ENCODE measurements around the gene RPL29.

The RPL29 gene

DNA sequence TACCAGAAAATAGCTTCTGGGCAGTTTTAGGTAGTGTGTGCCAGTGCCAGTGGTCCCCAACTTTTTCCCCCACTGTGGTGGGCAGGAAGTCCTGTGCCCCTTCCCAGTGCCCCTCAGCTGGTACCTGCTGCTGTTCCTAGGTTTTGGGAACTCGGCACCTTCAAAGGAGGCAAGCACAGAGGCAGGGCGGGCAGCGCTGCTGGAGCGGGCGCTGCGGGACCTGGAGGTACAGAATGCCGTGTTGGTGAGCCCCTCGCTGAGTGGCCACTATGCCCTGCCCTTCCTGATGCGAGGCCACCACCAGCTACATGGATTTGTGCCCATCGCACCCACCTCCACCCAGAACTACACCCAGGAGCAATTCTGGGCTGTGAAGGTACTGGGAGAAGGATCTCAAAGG, 15.4 kb downstream of the RPL29 start:
- DNase-seq, result no peak

GRCh38 chr3:51978143-51978502, 17.6 kb downstream of the RPL29 start:
- DNase-seq, result no peak

- DNase-seq, result peak; percentile 59
These were observed 18.1 kb downstream of the RPL29 start for GRCh38 chr3:51977446-51978142.

DNA sequence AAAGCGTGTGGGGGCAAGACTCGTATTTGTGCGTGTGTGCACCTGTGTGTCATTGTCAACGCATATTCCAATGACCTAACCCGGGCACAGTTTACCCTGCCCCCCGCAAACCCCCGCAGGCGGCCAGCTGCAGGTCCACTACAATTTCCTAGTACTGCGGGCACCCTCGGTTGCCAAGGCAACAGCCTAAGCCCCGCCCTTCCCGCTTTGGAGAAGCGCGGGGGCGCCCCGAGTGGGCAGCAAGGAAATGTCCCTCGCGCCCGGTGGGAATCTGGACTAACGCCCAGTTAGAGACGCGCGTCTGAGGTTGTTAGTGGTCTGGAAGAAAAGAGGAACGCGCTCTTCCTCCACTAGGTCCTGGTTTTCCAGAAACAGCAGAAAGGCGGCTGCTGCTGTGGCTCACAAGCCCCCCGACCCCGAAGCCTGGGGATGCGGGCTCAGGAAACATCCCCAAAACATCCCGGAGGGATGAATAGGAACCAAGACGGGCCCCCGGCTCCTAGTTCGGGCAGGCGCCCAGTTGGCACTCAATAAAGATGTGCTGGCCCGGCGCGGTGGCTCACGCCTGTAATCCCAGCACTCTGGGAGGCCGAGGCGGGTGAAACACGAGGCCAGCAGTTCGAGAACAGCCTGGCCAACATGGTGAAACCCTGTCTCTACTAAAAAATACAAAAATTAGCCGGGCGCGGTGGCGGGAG, 19.7 kb downstream of the RPL29 start:
- DNase-seq, result peak; percentile 47

DNA sequence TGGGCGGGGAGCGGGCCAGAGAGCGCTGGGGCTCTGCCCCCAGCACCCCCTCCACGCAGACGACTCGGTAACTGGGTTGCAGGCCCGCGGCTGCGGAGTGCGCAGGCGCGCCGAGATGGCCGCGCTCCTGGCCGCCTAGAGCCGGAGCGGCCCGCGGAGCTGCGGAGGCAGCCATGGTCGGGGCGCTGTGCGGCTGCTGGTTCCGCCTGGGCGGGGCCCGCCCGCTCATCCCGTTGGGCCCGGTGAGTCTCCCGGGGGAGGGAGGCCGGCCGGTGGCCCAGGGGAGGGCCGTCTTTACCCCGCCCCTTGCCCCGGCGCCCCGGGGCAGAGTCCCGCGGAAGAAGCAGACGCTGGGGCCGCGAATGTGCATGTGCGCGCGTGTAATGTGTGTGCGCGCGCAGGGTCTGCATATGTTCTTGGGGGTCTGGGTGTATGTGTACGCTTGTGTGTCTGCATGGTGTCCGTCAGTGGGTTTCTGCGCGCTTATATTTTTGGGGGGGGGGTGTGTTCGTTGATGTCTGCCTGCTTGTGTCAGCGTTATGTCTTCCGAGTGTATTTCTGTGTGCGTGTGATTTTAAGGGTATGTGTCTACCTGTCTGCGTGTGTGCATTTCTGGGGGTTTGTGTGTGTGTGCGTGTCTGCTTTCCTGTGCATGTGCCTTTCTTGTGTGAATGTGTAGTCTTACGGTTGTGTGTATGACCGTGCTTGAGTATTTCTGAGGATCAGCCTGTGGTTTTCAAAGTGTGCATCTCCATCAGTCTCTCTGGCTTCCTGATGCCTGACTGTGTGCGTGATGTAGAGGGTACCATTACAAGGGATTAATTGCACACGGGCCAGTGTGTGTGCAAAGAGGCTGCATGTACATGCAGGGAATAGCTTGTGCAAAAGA, 20.5 kb downstream of the RPL29 start, which contains the start of gene ABHD14A:
Gene ABHD14A (plus strand): TSS at position 102 of the 889 bp plus-strand sequence. CDS start 72 bp downstream, at position 174.
- DNase-seq, result peak; percentile 84

GRCh38 chr3:51974277-51974962, 21.3 kb downstream of the RPL29 start:
- DNase-seq, result no peak

DNA sequence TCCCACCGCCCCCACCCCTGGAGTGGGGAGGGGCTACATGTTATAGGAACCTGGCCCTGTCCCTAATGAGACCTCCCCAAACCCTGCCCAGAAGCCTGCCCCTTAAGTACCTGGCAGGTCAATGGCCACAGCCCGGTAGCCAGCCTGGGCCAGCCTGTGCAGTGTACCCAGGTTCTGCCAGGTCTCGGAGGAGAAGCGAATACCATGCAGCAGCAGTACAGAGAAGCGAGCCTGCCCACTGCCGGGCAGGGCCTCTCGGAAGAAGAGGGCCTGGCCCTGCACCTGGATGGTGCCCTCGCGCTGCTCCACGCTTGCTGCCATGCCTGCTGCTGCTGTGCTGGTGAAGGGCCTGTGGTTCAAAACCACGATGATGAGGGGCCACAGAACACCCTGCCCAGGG, 24.3 kb downstream of the RPL29 start:
- no peak for DNase-seq

DNA sequence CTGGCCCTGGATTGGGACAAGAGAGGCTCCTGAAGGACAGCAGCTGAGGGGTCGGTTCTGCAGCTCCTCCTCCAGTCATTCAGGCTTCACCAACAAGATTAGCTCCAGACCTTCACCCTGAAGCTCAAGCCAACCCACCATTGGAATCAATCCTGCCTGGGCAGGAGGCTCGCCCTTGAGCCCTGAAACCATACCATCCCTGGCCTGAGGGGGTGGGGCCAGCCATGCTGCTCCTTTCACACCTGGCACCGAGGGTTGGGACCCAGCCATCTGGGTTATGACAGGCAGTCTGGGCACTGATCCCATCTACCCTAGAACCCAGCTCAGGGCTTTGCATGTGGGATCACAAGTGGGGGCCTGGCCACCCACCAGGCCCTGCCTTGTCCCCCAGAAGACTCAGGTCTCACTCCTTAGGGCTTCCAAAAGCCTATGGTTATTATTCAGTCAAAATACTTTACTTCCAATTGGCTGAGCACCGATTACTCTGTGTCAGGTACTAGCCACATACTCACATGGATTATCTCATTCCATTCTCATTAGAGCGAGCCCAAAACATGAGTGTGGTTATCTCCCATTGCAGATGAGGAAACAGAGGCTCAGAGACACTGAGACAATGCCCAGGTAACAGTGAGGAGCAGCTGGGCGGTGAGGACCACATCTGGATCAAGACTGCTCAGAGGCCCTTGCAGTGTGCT, 24.9 kb downstream of the RPL29 start:
- no peak for DNase-seq

GRCh38 chr3:51969841-51970240, 25.9 kb downstream of the RPL29 start:
- no peak for DNase-seq

DNA sequence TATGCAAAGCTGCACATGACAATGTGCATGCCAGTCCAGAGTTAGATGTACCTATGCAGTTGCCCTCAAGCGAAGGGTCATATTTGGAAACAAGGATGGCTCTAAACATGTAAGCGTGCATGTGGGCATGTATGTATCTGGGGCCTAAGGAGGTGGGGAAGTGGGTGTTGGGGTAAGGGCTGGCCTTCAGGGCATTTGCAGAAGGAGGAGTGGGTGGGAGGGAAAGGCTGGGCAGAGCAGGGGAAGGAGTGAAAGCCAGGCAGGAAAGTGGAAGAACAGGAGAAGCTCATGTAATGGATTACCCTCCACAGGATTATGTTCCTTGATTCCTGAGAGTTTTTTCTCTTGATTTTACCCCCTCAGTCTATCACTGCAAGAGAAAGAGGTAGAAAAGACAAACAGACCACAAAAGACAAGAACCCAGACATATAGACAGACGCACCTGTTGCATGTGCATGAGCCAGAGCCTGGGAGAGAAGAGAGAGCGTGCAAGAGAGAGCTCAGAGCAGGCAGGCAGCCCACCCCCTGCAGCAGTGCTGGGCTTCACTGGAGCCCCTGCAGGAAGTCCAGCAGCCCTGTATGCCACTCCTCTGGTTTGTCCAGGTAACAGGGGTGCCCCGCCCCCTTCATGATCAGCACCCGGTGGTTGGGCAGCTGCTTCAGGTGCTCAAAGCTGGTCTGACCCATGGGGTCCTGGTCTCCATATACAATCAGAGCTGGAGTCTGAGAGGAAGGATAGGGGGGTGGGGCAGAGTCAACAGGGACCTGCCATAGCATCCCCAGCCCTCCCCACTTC, 26.6 kb downstream of the RPL29 start:
- no peak for DNase-seq

GRCh38 chr3:51968170-51968775, 27.4 kb downstream of the RPL29 start:
- no peak for DNase-seq

- DNase-seq, result peak; percentile 49
These were observed 28.1 kb downstream of the RPL29 start, which contains the start of gene PCBP4 for GRCh38 chr3:51967384-51968169. Gene PCBP4 (minus strand): TSS chr3:51967454. CDS start chr3:51961240, 6,214 bp downstream.

DNA sequence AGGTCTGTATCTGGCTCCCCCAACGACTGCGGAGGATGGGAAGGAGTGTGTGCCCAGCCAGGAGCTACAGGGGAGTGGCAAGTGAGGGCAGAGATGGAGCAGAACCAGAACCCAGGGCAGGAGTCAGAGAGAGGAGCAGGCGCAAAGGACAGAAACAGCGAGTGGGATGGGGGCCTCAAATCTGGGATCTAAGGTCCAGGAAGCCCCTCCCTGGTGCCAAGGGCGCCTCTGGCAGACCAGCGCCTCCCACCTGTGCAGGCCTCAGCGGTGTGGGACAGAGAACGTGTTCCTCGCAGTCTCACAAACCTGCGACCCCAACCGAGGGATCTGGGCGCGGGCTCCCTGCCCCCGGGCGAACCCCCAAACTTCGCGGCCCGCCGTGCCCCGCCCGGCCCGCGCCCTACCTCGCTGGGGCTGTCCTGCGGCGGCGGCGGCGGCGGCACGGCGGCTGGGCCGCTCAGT, 28.7 kb downstream of the RPL29 start:
- no peak for DNase-seq

- no peak for DNase-seq
These were observed 29.2 kb downstream of the RPL29 start for GRCh38 chr3:51966486-51966885.

GRCh38 chr3:51966016-51966415, 29.7 kb downstream of the RPL29 start:
- DNase-seq, result no peak

DNA sequence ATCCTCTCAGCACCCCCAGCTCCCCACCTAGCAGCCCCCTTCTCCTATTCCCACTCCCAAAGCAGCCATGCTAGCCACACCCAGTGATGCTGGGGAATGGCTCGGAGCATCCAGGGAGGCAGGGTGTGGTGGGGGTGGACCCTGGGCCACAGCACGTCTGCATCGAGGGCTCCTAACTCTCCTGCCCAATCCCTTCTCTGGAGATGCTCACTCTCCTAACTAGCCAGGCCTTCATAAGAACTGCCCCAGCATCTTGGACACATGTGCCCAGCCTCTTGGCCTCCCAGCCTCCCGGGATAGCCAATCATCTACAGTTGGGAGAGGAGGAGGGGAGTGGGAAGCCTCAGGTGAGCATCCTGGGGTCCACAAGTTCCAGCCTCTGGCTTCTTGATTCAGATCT, 31.2 kb downstream of the RPL29 start:
- no peak for DNase-seq

DNA sequence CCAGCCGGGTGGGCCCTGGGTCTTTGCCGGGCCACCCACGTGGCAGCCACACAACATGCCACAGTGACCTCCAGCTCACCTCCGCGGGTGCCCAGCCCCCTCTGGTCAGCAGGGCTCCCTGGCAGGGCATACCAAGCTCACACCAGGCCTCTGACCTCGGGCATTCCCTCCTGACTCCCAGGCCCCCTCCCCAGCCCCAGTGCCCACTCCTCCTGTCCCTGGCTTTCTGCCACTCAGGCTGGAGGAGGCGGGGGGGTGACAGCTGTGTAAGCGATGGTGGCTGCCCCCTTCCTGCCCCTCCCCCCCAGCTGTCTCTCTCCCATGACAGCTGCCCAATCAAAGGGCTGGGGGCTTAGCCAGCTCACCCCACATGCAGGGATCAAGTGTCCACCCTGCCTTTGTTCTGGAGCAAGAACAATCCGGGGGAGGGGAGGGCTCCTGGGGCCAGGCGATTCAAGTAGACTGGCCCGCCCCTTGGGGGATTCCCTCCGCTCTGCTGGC, 31.7 kb downstream of the RPL29 start:
- DNase-seq, result no peak

- DNase-seq, result no peak
These were observed 32.7 kb downstream of the RPL29 start for GRCh38 chr3:51962854-51963530.
